GM12874 (cell line): Measurements from ENCODE around the gene SQSTM1.

Source experiments
- TF ChIP-seq, protein P1 (sequence below): IDR thresholded peaks from 2 replicates; pipeline ENCODE4 v1.5.1; 2011; ENCODE audit warnings: low read depth, mild to moderate bottlenecking, control low read depth, low read length, moderate library complexity; ENCODE audit not compliant: insufficient read depth

SQSTM1 gene

DNA sequence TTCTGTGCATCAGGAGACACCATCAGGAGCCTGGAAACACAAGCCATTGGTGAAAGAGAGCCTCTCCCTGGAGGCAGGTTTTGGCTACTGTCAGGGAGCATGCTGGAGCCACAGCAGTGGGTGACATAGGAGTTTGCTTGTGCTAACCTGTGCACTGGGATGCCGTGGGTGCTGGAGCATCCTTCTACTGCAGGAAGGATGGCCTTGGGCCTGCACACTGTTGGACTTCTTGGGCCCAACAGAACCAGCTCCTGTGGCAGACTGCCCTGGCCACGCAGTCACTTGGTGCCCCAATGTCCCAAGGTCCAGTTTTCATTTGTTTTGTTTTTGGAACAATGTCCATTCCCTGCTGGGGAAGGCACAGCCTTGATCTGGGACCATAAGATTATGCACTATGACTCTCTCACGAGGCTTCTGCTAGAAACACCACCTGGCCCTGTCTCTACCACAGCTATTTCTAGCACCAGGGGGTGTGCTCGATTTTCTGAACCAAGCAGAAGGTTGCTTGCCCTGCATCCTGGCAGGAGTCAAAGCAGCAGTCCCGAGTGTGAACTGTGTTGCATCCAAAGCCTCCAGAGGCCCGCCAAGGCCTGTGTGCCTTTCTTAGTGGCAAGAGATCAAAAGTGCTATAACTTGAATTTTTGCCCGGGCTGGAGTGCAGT is 32.4 kb upstream of the SQSTM1 start:
- TF ChIP-seq, protein P1, sequence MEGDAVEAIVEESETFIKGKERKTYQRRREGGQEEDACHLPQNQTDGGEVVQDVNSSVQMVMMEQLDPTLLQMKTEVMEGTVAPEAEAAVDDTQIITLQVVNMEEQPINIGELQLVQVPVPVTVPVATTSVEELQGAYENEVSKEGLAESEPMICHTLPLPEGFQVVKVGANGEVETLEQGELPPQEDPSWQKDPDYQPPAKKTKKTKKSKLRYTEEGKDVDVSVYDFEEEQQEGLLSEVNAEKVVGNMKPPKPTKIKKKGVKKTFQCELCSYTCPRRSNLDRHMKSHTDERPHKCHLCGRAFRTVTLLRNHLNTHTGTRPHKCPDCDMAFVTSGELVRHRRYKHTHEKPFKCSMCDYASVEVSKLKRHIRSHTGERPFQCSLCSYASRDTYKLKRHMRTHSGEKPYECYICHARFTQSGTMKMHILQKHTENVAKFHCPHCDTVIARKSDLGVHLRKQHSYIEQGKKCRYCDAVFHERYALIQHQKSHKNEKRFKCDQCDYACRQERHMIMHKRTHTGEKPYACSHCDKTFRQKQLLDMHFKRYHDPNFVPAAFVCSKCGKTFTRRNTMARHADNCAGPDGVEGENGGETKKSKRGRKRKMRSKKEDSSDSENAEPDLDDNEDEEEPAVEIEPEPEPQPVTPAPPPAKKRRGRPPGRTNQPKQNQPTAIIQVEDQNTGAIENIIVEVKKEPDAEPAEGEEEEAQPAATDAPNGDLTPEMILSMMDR: no peak

- TF ChIP-seq, protein P1: no peak
Observed at GRCh38 chr5:179791881-179792611, 28.7 kb upstream of the SQSTM1 start.

DNA sequence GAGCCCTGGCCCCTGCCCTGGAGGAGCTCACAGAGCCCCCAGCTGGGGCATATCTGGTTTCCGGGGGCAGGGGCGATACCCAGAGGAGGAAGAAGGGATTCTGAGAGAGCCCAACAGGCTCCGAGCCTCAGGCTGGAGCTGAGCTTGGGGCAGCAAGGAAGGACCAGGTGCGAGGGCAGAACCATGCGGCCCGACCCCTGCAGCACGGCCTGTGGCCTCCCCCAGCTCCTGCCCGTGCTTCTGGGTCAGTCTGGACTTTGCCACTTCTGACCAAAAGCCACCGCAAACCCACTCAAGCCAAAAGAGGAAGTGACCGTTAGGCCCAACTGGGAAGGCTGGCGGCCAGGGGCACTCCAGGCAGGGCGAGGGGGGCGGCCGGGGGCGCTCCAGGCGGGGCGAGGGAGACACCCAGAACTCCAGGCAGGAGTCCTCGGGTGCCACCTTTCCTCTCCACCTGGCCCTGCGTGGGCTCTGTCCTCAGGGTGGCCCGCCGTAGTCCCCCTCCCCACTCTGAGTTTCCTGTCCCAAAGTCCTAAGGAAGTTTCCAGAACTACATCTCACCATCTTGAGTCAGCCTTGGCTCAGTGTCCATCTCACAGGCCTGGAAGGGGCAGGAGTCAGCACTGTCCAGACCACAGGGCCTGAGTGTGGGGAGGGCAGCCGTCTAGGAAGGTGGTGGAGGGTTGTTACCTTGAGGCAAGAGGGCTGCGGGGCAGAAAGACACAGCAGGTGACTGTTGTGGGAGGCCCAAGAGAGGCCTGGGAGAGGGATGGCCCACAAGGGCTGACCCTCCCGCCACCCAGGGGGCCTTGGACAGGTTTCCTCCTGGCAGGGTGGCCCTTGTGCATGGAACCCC is 27.9 kb upstream of the SQSTM1 start:
- TF ChIP-seq, protein P1: no peak

DNA sequence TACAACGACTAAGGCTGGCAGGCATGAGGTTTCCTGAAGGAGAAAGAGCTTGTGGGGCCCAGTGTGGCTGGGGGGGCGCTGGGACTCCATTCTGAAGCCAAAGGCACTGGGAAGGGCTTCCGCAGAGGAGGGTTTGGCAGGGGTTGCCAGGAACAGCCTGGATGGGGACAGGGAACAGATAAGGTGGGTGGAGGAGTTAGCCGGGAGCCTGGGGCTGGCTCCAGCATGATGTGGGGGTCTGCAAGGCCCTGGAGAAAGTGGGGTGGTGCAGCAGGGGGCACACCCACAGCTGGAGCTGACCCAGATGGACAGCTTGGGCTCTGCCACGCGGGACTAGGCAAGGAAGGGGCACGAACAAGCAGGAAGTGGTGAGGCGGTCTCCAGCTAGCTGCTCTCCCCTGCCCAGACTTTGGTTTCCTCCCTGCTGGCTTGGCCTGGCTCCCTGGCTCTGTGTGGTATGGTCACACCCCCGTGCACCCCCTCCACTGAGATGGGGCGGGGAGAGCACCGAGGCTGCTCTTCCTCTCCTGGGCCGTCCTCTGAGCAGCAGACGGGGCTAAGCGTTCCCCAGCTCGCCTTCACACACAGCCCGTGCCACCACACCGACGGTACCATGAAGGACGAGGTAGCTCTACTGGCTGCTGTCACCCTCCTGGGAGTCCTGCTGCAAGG is 27.1 kb upstream of the SQSTM1 start, which contains the start of gene LTC4S:
Gene LTC4S, plus strand, starts transcription at position 519 of the 672 bp plus-strand sequence. Its CDS starts 95 bp downstream, at position 614.
- TF ChIP-seq, protein P1: no peak

GRCh38 chr5:179794171-179794570 is 26.5 kb upstream of the SQSTM1 start:
- TF ChIP-seq, protein P1: no peak

GRCh38 chr5:179794575-179794974 is 26.1 kb upstream of the SQSTM1 start:
- TF ChIP-seq, protein P1: no peak
